CD4-positive, alpha-beta T cell (primary cell): ENCODE results near the gene CLN5. TPM values are rescaled to one million over a fixed set of nuclear protein-coding genes. Genes with fewer than 3 reads are reported as not detected.

ENCODE experiments used
- ATAC-seq: fragments of 200-7000 bp; cut with Tn5 transposase; one replicate; pipeline ENCODE4 v1.10.0; 2022; ENCODE audit warnings: mild to moderate bottlenecking; ENCODE audit not compliant: poor library complexity
- CTCF ChIA-PET: fragments of 350-600 bp; sonication (Branson Sonifier 250); formaldehyde crosslinking; loops from one replicate; lab custom pipeline; 2021; ENCODE audit warnings: antibody characterized with exemption, inconsistent platforms; lab: Charles Lee
- POLR2A ChIA-PET: fragments of 350-600 bp; sonication (Branson Sonifier 250); formaldehyde crosslinking; loops from one replicate; lab custom pipeline; 2021; ENCODE audit warnings: antibody characterized with exemption, inconsistent platforms; lab: Charles Lee
- DNase-seq, 14 experiments: peaks; one replicate each; pipeline ENCODE4 v3.0.0-alpha.2; 2013 to 2020; ENCODE audit warnings: mixed read lengths in 2 of 14
- H3K27ac ChIP-seq, 2 donors: one replicate each; pipeline versions ENCODE4 v1.5.1 to v1.7.0; 2013; ENCODE audit warnings: low read length in 2 of 2, low read depth in 1 of 2, mild to moderate bottlenecking in 1 of 2
- H3K27me3 ChIP-seq, 2 experiments: 1 replicate in 1 of 2; 2 replicates in 1 of 2; pipeline versions ENCODE4 v1.6.1 to v1.7.0; 2013; ENCODE audit warnings: low read length in 2 of 2, control low read depth in 1 of 2, mild to moderate bottlenecking in 1 of 2, moderate library complexity in 1 of 2; ENCODE audit not compliant: insufficient read depth in 2 of 2, control insufficient read depth in 1 of 2
- H3K36me3 ChIP-seq: one replicate; pipeline ENCODE4 v1.6.1; 2013; ENCODE audit warnings: low read length, control low read depth; ENCODE audit not compliant: insufficient read depth
- H3K4me1 ChIP-seq: one replicate; pipeline ENCODE4 v1.6.1; 2013; ENCODE audit warnings: low read length, control low read depth; ENCODE audit not compliant: insufficient read depth
- H3K4me3 ChIP-seq: one replicate; pipeline ENCODE4 v1.5.1; 2013; ENCODE audit warnings: mild to moderate bottlenecking, low read length, moderate library complexity
- H3K9me3 ChIP-seq, 2 experiments: 1 replicate in 1 of 2; 2 replicates in 1 of 2; pipeline versions ENCODE4 v1.6.1 to v1.7.0; 2013; ENCODE audit warnings: low read length in 2 of 2, mild to moderate bottlenecking in 2 of 2, control low read depth in 1 of 2, moderate library complexity in 1 of 2; ENCODE audit not compliant: control insufficient read depth in 1 of 2, insufficient read depth in 1 of 2
- H3K27ac Mint-ChIP-seq: one replicate; pipeline ENCODE4 v1.8.0; 2020; ENCODE audit warnings: mixed read lengths
- H3K27me3 Mint-ChIP-seq: one replicate; pipeline ENCODE4 v1.8.0; 2021; ENCODE audit warnings: mixed read lengths
- H3K36me3 Mint-ChIP-seq: one replicate; pipeline ENCODE4 v1.8.0; 2021; ENCODE audit warnings: low read depth, mixed read lengths
- H3K4me1 Mint-ChIP-seq: one replicate; pipeline ENCODE4 v1.8.0; 2021; ENCODE audit warnings: low read depth, mixed read lengths
- H3K4me3 Mint-ChIP-seq: one replicate; pipeline ENCODE4 v1.8.0; 2020; ENCODE audit warnings: mild to moderate bottlenecking, mixed read lengths
- H3K9me3 Mint-ChIP-seq: one replicate; pipeline ENCODE4 v1.8.0; 2020; ENCODE audit warnings: mixed read lengths
- intact Hi-C, 2 experiments: fragments of 100-400 bp; cut with DNase I in 1 of 2; cut with micrococcal nuclease in 1 of 2; formaldehyde crosslinking; loops; one replicate each; pipeline versions ENCODE4 v1.15.1 to v1.9.0; 2023 to 2025; cut with DNase I, micrococcal nuclease
- total RNA-seq, 174 experiments: library from RNA in 2 of 174; stranded (reverse) in 2 of 174; gene quantifications; one replicate each; pipeline ENCODE4 v1.2.3 and lab custom pipeline; 2021 to 2026
- TF ChIP-seq, protein P1 (sequence below): fragments of 200-600 bp; IDR thresholded peaks from one replicate; pipeline ENCODE4 v1.8.0; 2022; ENCODE audit warnings: antibody characterized with exemption, mild to moderate bottlenecking

Gene CLN5
- total RNA-seq, 2 experiments from 2014 or later = 37.4 to 42.9 TPM

GRCh38 chr13:76969488-76970365 is 22.2 kb upstream of the CLN5 start:
- Mint-ChIP-seq H3K9me3 (no peaks in the 10 kb centered on the region), H3K27ac (no peak overlapping the region), H3K36me3 (no peaks in the 10 kb centered on the region), H3K4me1 (no peaks in the 10 kb centered on the region), H3K27me3 (peaks cover 39% of the 10 kb centered on the region), H3K4me3 (no peak overlapping the region)
- ChIA-PET CTCF (interaction anchor here (0.6 to 3.1 kb wide), 2 partner anchors 10 to 155 kb away, joined by 5 to 16 read pairs; no protein-coding TSS in a partner anchor), POLR2A (no interaction called here)
- DNase-seq (no peak), ATAC-seq (no peak)
- intact Hi-C loops = no loop called here
- H3K4me1 ChIP-seq = peaks cover 2% of the 10 kb centered on the region
- H3K4me3 ChIP-seq = no peak overlapping the region
- H3K27ac ChIP-seq = no peak overlapping the region
- no peaks in the 10 kb centered on the region for H3K9me3 ChIP-seq
- TF ChIP-seq, protein P1, sequence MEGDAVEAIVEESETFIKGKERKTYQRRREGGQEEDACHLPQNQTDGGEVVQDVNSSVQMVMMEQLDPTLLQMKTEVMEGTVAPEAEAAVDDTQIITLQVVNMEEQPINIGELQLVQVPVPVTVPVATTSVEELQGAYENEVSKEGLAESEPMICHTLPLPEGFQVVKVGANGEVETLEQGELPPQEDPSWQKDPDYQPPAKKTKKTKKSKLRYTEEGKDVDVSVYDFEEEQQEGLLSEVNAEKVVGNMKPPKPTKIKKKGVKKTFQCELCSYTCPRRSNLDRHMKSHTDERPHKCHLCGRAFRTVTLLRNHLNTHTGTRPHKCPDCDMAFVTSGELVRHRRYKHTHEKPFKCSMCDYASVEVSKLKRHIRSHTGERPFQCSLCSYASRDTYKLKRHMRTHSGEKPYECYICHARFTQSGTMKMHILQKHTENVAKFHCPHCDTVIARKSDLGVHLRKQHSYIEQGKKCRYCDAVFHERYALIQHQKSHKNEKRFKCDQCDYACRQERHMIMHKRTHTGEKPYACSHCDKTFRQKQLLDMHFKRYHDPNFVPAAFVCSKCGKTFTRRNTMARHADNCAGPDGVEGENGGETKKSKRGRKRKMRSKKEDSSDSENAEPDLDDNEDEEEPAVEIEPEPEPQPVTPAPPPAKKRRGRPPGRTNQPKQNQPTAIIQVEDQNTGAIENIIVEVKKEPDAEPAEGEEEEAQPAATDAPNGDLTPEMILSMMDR = no peak
- no peaks in the 10 kb centered on the region for H3K36me3 ChIP-seq
- peaks cover 0 to 18% of the 10 kb centered on the region in 2 experiments for H3K27me3 ChIP-seq

- no peak overlapping the region for H3K27ac Mint-ChIP-seq
- H3K36me3 Mint-ChIP-seq = no peaks in the 10 kb centered on the region
- TF ChIP-seq, protein P1 = no peak
- DNase-seq (no peak), ATAC-seq (no peak)
- ChIA-PET POLR2A (no interaction called here), CTCF (interaction anchor here (3.1 kb wide), 1 partner anchor 9 kb away, joined by 16 read pairs; no protein-coding TSS in a partner anchor)
- no peaks in the 10 kb centered on the region for H3K4me1 Mint-ChIP-seq
- intact Hi-C loops = no loop called here
- H3K27me3 Mint-ChIP-seq = peaks cover 43% of the 10 kb centered on the region
- Histone ChIP-seq H3K4me3 (no peak overlapping the region), H3K4me1 (peaks cover 4% of the 10 kb centered on the region), H3K36me3 (no peaks in the 10 kb centered on the region), H3K9me3 (no peaks in the 10 kb centered on the region), H3K27me3 (peaks cover 5 to 18% of the 10 kb centered on the region in 2 experiments), H3K27ac (no peak overlapping the region)
- no peaks in the 10 kb centered on the region for H3K9me3 Mint-ChIP-seq
- no peak overlapping the region for H3K4me3 Mint-ChIP-seq
Observed at GRCh38 chr13:76971215-76971614, 20.7 kb upstream of the CLN5 start.

DNA sequence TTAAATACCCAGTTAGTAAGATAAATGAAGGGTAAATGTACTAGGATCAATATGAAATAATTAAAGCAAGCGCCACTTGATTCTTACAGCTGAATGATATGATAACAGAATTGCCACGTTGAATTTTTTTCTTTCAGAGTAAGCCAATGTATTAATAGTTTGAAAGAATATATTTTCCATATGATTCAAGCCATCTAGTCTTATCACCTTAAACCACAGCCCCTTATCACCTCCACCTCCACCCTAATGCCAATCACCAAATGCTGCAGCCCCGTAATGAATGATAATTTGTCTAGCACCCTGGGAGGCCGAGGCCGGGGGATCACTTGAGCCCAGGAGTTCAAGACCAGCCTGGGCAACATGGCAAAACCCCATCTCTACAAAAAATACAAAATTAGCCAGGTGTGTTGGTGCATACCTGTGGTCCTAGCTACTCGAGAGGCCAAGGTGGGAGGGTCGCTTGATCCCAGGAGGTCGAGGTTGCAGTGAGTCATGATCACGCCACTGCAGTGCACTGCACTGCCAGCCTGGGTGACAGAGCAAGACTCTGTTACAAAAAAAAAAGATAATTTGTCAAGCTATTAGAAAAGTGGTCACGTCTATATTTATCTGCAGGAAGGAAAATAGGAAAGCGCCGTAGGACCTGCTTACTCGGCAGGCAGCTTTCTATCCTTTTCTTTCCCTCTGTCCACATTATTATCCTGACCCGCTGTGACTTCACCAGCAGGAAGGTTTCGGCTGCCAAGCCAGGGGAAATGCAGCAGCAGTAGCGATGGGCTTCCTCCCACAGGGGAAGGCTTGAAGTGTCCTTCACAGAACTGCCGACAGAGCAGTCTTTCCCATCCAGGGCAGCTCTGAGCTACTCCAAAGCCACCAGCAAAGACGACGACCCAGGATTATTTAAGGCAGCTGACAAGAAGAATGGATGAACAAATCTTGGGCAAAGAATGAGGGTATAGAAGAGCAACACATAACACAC is 19.7 kb upstream of the CLN5 start:
- Mint-ChIP-seq H3K36me3 (no peaks in the 10 kb centered on the region), H3K4me1 (peaks cover 9% of the 10 kb centered on the region), H3K9me3 (no peaks in the 10 kb centered on the region), H3K4me3 (no peak overlapping the region), H3K27me3 (peaks cover 41% of the 10 kb centered on the region), H3K27ac (no peak overlapping the region)
- TF ChIP-seq, protein P1 = no peak
- H3K27ac ChIP-seq = no peak overlapping the region
- H3K27me3 ChIP-seq = peaks cover 5 to 18% of the 10 kb centered on the region in 2 experiments
- CTCF ChIA-PET = interaction anchor here (3.1 kb wide), 1 partner anchor 8 kb away, joined by 16 read pairs; no protein-coding TSS in a partner anchor
- H3K4me1 ChIP-seq = peaks cover 10% of the 10 kb centered on the region
- H3K9me3 ChIP-seq = no peaks in the 10 kb centered on the region
- POLR2A ChIA-PET = interaction anchor here (0.8 kb wide), 1 partner anchor 19 kb away, joined by 3 read pairs; no protein-coding TSS in a partner anchor
- no peaks in the 10 kb centered on the region for H3K36me3 ChIP-seq
- ATAC-seq (no peak), DNase-seq (no peak)
- intact Hi-C loops = no loop called here
- no peak overlapping the region for H3K4me3 ChIP-seq
